Common myeloid progenitor, CD34-positive (primary cell): Measurements from ENCODE around the gene WSCD2.

Experiments
- CTCF ChIA-PET: fragments of 350-600 bp; sonication (Branson Sonifier 250); formaldehyde crosslinking; loops from one replicate; lab custom pipeline; 2021; ENCODE audit warnings: antibody characterized with exemption; lab: Charles Lee
- POLR2A ChIA-PET: fragments of 350-600 bp; sonication (Branson Sonifier 250); formaldehyde crosslinking; loops from one replicate; lab custom pipeline; 2021; ENCODE audit warnings: antibody characterized with exemption; lab: Charles Lee
- DNase-seq, 3 donors: peaks; one replicate each; pipeline versions ENCODE4 v3.0.0 to v3.0.0-alpha.2; 2013
- H3K27ac ChIP-seq, 2 experiments: 1 replicate in 1 of 2; 2 replicates in 1 of 2; pipeline ENCODE4 v1.7.0; 2013; ENCODE audit warnings: inconsistent platforms in 2 of 2, low read length in 2 of 2, mild to moderate bottlenecking in 2 of 2, low read depth in 1 of 2, moderate library complexity in 1 of 2; ENCODE audit not compliant: severe bottlenecking in 2 of 2, insufficient read depth in 1 of 2, poor library complexity in 1 of 2
- H3K27me3 ChIP-seq, 5 experiments: replicated peaks in 2 of 5; 1 replicate in 3 of 5; 2 replicates in 2 of 5; pipeline versions ENCODE4 v1.6.1 to v1.7.0; 2013; ENCODE audit warnings: low read length in 4 of 5, mild to moderate bottlenecking in 2 of 5, moderate library complexity in 2 of 5, inconsistent platforms in 1 of 5; ENCODE audit not compliant: insufficient read depth in 5 of 5, control insufficient read depth in 4 of 5
- H3K36me3 ChIP-seq, 4 experiments: 1 replicate in 2 of 4; 2 replicates in 2 of 4; pipeline versions ENCODE4 v1.6.1 to v1.7.0; 2013; ENCODE audit warnings: low read length in 3 of 4, control low read depth in 1 of 4, mild to moderate bottlenecking in 1 of 4; ENCODE audit not compliant: control insufficient read depth in 4 of 4, insufficient read depth in 4 of 4
- H3K4me1 ChIP-seq, 4 experiments: 1 replicate in 3 of 4; 2 replicates in 1 of 4; pipeline versions ENCODE4 v1.6.1 to v1.7.1; 2013; ENCODE audit warnings: low read length in 3 of 4, mild to moderate bottlenecking in 3 of 4, control low read depth in 1 of 4, inconsistent platforms in 1 of 4, moderate library complexity in 1 of 4; ENCODE audit not compliant: control insufficient read depth in 4 of 4, insufficient read depth in 4 of 4; ENCODE audit errors: control extremely low read depth in 1 of 4
- H3K4me3 ChIP-seq, 7 experiments: 1 replicate in 4 of 7; 2 replicates in 3 of 7; pipeline versions ENCODE4 v1.5.1 to v1.7.0; 2013; ENCODE audit warnings: mild to moderate bottlenecking in 7 of 7, low read length in 6 of 7, moderate library complexity in 6 of 7, inconsistent platforms in 2 of 7, low read depth in 2 of 7, control low read depth in 1 of 7; ENCODE audit not compliant: insufficient read depth in 4 of 7, control insufficient read depth in 1 of 7; ENCODE audit errors: extremely low read depth in 1 of 7
- H3K9me3 ChIP-seq, 5 experiments: 1 replicate in 4 of 5; 2 replicates in 1 of 5; pipeline versions ENCODE4 v1.6.1 to v1.7.1; 2013; ENCODE audit warnings: low read length in 4 of 5, mild to moderate bottlenecking in 2 of 5, inconsistent platforms in 1 of 5, low read depth in 1 of 5, moderate library complexity in 1 of 5; ENCODE audit not compliant: control insufficient read depth in 4 of 5, insufficient read depth in 2 of 5; ENCODE audit errors: control extremely low read depth in 1 of 5
- WGBS: methylation state at CpG from one replicate; pipeline ENCODE4 v1.1.5; 2013; ENCODE audit not compliant: insufficient coverage; 5-methylcytosine and 5-hydroxymethylcytosine counted together

WSCD2 gene

GRCh38 chr12:108185002-108185401 is 55.9 kb downstream of the WSCD2 start:
- Histone ChIP-seq H3K27ac (no peak overlapping the region), H3K4me1 (no peaks in the 10 kb centered on the region), H3K9me3 (no peaks in the 10 kb centered on the region), H3K27me3 (peaks cover 0 to 11% (median 5%) of the 10 kb centered on the region in 5 experiments), H3K4me3 (no peak overlapping the region), H3K36me3 (no peaks in the 10 kb centered on the region)
- ChIA-PET POLR2A (no interaction called here), CTCF (no interaction called here)
- WGBS: 100% methylated on average over 1 of the region's 1 CpG
- DNase-seq: no peak

- CTCF ChIA-PET: no interaction called here
- Histone ChIP-seq H3K4me3 (no peak overlapping the region), H3K9me3 (no peaks in the 10 kb centered on the region), H3K27me3 (peaks cover 0 to 18% (median 7%) of the 10 kb centered on the region in 5 experiments), H3K36me3 (no peaks in the 10 kb centered on the region), H3K27ac (no peak overlapping the region), H3K4me1 (no peaks in the 10 kb centered on the region)
- POLR2A ChIA-PET: no interaction called here
- no peak for DNase-seq
- WGBS: 85% methylated on average over 3 of the region's 5 CpGs
Measured at GRCh38 chr12:108187831-108188230, 58.7 kb downstream of the WSCD2 start.

GRCh38 chr12:108190529-108190928 is 61.4 kb downstream of the WSCD2 start:
- no peaks in the 10 kb centered on the region for H3K4me1 ChIP-seq
- 80% methylated on average over 1 of the region's 3 CpGs for WGBS
- POLR2A ChIA-PET: no interaction called here
- CTCF ChIA-PET: no interaction called here
- H3K36me3 ChIP-seq: no peaks in the 10 kb centered on the region
- no peaks in the 10 kb centered on the region for H3K9me3 ChIP-seq
- H3K27ac ChIP-seq: no peak overlapping the region
- no peak for DNase-seq
- H3K4me3 ChIP-seq: no peak overlapping the region
- peaks cover 0 to 22% (median 6%) of the 10 kb centered on the region in 5 experiments for H3K27me3 ChIP-seq

GRCh38 chr12:108191086-108191485 is 62.0 kb downstream of the WSCD2 start:
- Histone ChIP-seq H3K36me3 (no peaks in the 10 kb centered on the region), H3K9me3 (no peaks in the 10 kb centered on the region), H3K4me1 (no peaks in the 10 kb centered on the region), H3K4me3 (no peak overlapping the region), H3K27ac (no peak overlapping the region), H3K27me3 (peaks cover 0 to 26% (median 4%) of the 10 kb centered on the region in 5 experiments)
- ChIA-PET CTCF (interaction anchor here (1.5 to 2.2 kb wide), 2 partner anchors 198 to 264 kb away, joined by 3 to 9 read pairs; no protein-coding TSS in a partner anchor), POLR2A (interaction anchor here (0.6 kb wide), 1 partner anchor 11 kb away, joined by 4 read pairs; no protein-coding TSS in a partner anchor)
- DNase-seq: no peak
- no CpG with 5 or more reads among the region's 2 CpGs for WGBS

- POLR2A ChIA-PET: no interaction called here
- Histone ChIP-seq H3K4me1 (no peaks in the 10 kb centered on the region), H3K9me3 (no peaks in the 10 kb centered on the region), H3K27ac (no peak overlapping the region), H3K27me3 (peaks cover 0 to 23% (median 4%) of the 10 kb centered on the region in 5 experiments), H3K36me3 (no peaks in the 10 kb centered on the region), H3K4me3 (no peak overlapping the region)
- no peak for DNase-seq
- 67% methylated on average over 3 of the region's 4 CpGs for WGBS
- CTCF ChIA-PET: interaction anchor here (1.4 to 2.2 kb wide), 3 partner anchors 199 to 263 kb away, joined by 3 to 9 read pairs (median 5); no protein-coding TSS in a partner anchor
Measured at GRCh38 chr12:108191938-108192337, 62.9 kb downstream of the WSCD2 start.

- Histone ChIP-seq H3K27me3 (peaks cover 0 to 20% (median 2%) of the 10 kb centered on the region in 5 experiments), H3K27ac (no peak overlapping the region), H3K9me3 (no peaks in the 10 kb centered on the region), H3K4me3 (no peak overlapping the region), H3K36me3 (no peaks in the 10 kb centered on the region), H3K4me1 (no peaks in the 10 kb centered on the region)
- ChIA-PET POLR2A (no interaction called here), CTCF (interaction anchor here (0.7 to 3.0 kb wide), 7 partner anchors 24 to 207 kb away, joined by 3 to 25 read pairs (median 5); no protein-coding TSS in a partner anchor)
- 97% methylated on average over 4 of the region's 5 CpGs for WGBS
- no peak for DNase-seq
Measured at GRCh38 chr12:108193493-108193892, 64.4 kb downstream of the WSCD2 start.

GRCh38 chr12:108193917-108194316 is 64.8 kb downstream of the WSCD2 start:
- H3K27me3 ChIP-seq: peaks cover 0 to 20% (median 2%) of the 10 kb centered on the region in 5 experiments
- ChIA-PET CTCF (interaction anchor here (0.7 to 3.0 kb wide), 12 partner anchors 9 to 208 kb away, joined by 3 to 25 read pairs (median 3); no protein-coding TSS in a partner anchor), POLR2A (no interaction called here)
- no peak overlapping the region for H3K4me3 ChIP-seq
- peak; percentile 29 to 56 (median 51) for DNase-seq
- H3K9me3 ChIP-seq: no peaks in the 10 kb centered on the region
- WGBS: 33% methylated on average over 1 of the region's 2 CpGs
- H3K4me1 ChIP-seq: no peaks in the 10 kb centered on the region
- no peaks in the 10 kb centered on the region for H3K36me3 ChIP-seq
- H3K27ac ChIP-seq: no peak overlapping the region
